Cardiac septum (tissue), 1 donor: ENCODE data around the gene PKDCC. TPM values are rescaled to one million over a fixed set of nuclear protein-coding genes. Genes with fewer than 3 reads are reported as not detected.
"Not testable (repeated sequence)": the region's sequence is repeated elsewhere in the genome, so short reads cannot be mapped to it uniquely, and the experiment has no call there.

ENCODE experiments used
- DNase-seq: peaks from one replicate; pipeline ENCODE4 v3.0.0-alpha.2; 2020; ENCODE audit warnings: low spot score
- intact Hi-C: fragments of 100-400 bp; cut with DNase I; formaldehyde crosslinking; loops from one replicate; pipeline ENCODE4 v1.14.0; 2022
- total RNA-seq: library from RNA; stranded (reverse); fragmentation: NEBNext Ultra II Directional; extraction: Animal tissue kit (Norgen Biotek cat#: 25700); gene quantifications from one replicate; pipeline ENCODE4 v1.2.1, GENCODE V29; 2021
- donor health status: DM: no; HTN: no; CAD: no.

PKDCC gene
- total RNA-seq, 1 donor from 2014 or later: 74.7 TPM

DNA sequence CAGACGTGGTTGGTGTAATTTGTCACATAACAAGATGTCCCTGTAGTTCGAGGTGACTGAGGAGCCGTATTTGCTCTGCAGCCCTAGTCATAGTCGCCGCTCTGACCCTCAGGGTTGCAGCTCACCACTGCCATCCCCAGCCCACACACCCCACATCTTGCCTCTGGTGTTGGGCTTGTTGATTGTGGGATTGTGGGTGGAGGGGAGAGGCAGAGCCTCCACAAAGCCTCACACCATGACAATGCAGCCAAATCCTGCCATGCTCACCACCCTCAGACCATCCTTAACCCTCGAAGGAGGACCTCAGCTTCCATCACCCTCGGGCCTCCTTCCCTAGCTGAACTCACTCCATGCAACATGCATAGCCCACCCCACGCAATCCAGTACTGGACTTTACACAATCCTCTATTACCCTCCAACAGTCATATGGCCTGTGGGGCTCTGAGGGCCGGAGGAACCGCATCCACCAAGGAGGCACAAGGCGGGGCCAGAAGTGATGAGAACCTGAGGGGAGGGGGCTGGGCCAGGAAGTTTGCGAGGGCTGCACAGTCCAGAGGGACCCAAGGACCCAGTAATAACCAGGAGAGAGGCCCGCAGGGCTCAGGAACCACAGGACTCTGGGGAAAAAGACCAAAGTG, 11.6 kb downstream of the PKDCC start:
- intact Hi-C loops: no loop called here
- DNase-seq: no peak

DNA sequence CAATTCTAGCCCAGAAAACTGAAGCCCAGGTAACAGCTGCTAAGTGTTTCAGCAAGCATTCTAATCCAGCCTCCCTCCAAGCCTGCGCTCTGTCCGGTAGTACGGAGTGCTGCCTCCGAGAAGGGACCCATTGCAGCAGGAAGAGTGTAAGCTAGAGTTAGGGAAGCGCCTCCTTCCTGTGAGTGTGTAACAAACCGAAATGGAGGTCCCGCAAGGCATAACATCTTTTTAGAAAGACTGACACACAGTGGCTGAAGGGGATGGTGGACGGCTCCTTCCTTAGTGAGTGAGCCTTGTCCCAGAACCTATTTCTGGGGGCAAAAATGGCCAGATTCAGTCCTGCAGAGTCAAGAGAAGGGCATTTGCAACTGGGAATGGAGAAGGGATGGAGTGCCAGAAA, 12.2 kb downstream of the PKDCC start:
- DNase-seq: no peak
- intact Hi-C loops: no loop called here

DNA sequence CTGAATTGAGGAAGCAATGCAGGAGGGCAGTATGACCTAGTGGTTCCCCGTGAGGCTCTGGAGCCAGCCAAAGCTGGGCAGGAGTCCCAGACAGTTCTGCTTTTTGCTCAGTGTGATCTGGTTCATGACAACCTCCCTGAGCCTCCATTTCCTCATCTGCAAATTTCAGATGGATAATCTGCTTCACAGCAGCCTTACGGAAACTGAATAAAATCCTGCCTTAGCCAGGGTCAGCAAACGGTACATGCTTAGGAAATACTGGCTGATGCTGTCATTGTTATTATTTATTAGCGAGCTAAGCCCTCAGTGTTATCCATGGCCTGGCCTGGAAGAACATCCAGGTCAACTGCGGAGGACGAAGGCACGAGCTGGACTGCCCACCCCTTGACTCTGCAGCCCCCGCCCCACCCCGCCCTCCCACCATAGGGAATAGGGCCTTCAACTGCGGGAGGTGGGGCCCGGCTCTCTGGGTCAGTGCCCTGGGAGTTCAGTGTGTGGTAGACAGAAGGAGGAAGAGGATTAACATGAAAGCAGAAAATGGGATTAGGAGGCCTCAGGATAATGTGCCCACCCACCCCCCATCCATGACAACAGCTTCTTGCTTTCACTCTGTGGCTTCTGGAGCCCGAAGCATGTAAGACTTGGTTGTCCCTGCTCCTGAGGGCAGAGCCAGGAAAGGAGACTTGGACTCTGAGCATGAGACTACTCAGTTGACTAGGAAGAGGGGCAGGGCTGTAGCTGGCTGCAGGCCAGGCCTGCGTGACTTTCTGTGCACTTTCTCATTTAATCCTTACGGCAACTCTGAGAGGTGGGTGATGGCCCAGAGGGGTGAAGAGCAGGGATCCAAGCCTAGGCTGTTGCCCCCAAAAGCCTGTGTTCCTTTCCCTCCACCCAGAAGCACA, 13.1 kb downstream of the PKDCC start:
- no peak for DNase-seq
- intact Hi-C loops: no loop called here

DNA sequence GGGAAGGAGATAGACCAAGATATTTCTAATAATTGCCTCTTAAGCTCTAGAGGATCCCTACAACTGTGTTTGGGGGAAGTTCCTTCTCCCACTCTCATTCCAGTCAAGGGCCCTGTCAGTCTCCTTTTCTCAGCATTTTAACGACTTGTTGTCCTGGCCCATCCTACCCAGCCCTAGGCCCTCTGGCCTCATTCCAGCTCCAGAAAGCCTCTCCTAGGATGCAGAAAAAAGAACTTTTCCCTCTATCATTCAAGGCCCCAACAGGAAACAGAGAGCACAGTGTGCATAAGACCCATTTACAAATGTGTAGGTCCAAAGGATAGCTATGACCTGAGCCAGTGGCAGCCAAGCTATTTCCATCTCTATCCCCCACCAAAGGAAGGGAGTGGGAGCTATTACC, 14.0 kb downstream of the PKDCC start:
- DNase-seq: no peak
- intact Hi-C loops: no loop called here

DNA sequence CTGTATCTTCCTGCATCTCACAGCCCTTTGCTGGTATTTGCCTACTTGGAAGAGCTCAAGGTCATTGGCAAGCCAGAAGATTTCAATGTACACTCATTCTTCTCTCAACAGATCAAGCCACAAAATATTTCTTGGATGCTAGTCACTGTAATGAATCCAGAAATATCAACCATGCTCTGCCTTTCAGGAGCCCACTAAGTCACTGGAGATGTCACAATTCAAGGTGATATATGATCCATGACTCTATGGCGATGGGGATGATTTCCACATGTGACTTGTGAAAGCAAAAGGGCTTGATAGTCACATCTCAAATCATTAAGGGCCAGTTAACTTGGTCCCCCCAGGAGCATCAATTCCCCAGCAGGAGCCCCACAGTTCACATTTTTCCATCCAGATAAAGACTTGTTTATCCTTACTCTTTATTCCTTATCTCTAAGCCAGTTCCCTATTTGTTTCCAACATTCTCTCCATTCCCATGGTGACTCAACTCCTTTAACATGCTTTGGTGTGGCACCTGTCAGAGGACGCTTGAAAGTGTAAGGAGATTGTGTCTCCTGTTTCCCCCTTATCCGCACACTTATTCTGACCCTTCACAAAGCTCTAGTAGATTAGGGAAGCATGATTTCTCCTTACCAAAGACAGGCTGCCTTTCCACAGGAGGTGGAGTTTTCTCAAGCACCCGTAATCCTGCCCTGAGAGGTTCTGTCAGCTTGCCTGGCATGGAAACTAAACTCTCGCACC, 15.8 kb downstream of the PKDCC start:
- intact Hi-C loops: no loop called here
- DNase-seq: no peak

DNA sequence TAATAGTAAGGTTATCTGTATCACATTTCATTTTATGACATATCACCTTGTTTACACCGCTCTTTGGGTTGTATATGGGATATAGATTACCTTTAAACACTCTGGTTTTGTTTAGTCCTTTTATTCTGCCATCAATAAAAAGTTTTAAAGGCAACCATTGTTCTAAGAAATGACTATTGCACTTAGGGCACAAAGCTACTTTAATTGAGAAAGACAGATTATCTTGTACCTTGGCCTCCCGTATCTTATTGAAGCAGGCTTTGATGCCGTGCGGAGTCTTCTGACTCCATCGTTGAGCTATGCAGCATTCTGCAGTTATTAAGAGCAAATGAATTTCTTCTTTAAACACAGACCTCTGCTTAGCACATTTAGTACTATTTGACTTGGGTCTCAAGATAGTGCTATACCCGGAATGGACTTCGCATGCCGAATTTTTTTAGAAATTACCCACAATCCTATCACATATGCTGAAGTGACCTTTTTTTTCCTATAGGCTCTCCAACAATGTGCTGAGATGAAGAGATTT, 16.7 kb downstream of the PKDCC start:
- intact Hi-C loops: no loop called here
- no peak for DNase-seq

DNA sequence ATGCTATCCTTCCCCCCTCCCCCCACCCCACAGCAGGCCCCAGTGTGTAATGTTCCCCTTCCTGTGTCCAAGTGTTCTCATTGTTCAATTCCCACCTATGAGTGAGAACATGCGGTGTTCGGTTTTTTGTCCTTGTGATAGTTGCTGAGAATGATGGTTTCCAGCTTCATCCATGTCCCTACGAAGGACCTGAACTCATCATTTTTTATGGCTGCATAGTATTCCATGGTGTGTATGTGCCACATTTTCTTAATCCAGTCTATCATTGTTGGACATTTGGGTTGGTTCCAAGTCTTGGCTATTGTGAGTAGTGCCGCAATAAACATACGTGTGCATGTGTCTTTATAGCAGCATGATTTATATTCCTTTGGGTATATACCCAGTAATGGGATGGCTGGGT, 17.9 kb downstream of the PKDCC start:
- intact Hi-C loops: not testable (repeated sequence)

DNA sequence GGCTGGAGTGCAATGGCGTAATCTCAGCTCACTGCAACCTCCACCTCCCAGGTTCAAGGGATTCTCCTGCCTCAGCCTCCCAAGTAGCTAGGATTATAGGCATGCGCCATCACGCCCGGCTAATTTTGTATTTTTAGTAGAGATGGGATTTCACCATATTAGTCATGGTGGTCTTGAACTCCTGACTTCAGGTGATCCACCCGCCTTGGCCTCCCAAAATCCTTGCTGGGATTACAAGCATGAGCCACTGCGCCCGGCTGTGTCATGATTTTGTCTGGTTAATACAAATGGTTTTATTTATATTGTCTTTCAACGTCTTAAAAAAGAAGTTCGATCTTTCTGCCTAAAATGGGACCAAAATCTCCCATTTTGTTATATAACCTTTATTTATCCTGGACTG, 19.2 kb downstream of the PKDCC start:
- intact Hi-C loops, DNase-seq: not testable (repeated sequence)

More for the DNA sequence above, 17.9 kb downstream of the PKDCC start:
- DNase-seq: not testable (repeated sequence)

DNA sequence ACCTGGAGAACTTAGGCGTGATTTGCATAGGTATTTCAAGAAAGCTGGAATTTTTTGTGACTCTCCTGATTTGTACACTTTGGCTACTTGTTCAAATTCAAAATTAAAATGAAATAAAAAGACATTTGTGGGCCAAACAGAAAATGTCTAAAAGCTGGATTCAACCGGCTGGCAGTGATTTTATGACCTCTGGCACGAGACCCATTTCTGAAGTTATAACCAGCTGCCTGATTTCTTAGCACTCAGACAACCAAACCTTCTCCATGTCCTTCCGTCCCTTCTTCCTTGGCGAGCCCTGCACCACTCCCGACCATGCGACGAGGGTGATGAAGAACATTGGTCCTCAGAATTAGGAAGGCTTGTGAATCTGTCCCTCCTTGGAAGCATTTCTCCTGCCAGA, 19.7 kb downstream of the PKDCC start:
- intact Hi-C loops: no loop called here
- DNase-seq: no peak

DNA sequence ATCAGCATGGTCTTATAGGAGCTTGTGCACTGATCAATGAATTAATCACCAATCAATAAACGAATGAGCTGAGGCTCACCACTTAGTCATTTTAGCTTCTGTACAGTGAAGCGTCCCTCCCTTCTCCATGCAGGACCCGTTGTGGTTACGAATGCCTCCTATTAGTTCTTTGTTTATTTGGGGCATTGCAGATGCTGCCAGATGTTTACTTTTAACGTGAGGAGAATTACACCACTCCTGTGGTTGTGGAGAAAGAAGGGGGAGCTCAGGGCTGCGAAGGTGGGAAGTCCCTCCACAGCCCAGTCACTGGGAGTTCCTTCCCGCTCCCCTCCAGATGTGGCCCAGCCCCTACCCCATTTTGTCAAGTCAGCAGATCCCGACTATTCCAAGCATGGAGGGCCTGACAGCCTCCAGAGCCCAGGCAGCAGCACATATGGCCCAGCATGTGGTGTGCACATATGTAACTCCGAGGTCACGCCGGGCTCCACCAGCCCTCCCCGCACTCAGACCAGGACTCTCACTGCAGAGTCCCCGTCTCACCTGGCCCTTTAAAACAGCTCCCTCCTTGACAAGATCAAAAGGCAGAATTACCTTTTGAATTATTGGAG, 20.9 kb downstream of the PKDCC start:
- DNase-seq: no peak
- intact Hi-C loops: no loop called here

DNA sequence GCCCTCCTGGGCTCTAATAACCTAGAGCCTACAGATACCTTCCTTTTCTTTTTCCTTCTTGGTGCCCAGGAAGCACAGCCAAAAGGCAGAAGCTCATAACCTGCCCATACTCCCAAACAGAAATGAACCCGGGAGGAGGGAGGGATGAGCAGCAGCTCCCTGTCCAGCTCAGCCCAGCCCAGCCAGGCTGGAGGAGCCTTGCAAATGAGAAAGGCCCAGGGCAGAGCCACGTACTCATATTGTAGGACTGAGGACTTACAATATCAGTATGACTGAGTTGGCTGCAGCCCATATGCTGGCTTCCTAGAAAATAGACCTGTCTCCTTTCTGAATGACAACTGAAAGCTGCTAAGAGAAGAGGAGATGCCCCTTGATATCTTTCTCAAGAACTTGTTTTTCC, 21.7 kb downstream of the PKDCC start:
- no peak for DNase-seq
- intact Hi-C loops: no loop called here

DNA sequence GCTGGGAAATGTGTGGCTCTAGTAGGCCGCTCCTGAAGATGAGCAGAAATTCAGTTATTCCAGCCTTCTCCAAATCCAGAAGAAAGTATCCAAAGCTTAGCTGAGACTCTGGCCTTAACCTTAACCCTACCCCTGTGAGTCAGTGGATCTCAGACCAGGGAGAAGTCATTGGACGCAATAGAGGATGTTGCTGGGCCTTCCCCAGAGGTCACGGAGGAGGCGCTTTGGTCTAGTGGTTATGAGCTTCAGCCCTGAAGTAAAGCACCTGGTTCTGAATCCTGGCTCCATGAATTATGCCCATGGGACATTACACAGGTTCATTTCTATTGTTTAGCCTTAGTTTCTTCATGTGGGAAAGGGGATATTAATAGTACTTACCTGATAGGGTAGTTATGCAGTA, 24.0 kb downstream of the PKDCC start:
- no peak for DNase-seq
- intact Hi-C loops: no loop called here

DNA sequence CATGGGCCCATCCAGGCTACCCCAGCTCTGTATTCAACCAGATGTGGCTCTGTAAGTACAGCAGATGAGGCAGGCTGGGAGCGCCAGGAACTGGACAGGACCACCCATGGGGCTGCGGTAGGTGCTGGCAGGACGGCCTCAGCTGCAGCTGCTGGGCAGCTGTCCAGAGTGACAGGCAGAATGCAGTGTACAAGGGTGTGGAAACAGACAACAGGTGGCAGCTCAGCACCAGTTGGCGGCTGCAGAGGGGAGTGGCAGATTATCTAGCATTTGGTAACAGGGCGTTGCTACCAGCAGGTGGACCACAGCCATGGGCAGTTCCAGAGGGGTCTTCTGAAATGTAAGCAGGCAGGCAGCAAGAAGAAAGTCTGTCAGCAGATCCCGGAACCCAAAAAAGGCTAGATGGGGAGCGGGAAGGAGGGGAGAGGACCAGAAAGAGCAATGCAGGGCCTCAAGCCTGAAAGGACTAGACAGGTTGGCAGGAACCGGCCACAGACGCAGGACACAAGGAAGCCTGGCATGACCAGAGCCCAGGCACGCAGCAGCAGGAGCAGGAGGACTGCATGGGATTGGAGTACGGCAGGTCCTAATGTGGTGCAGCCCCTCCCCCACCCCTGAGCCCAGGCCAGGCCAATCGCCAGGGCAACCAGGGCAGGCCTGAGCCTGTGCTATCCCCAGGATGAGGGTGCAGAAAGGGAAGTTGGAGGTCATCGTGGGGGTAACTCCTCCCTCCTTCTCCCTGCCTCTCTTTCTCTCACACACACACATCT, 24.7 kb downstream of the PKDCC start:
- intact Hi-C loops: no loop called here
- DNase-seq: no peak

DNA sequence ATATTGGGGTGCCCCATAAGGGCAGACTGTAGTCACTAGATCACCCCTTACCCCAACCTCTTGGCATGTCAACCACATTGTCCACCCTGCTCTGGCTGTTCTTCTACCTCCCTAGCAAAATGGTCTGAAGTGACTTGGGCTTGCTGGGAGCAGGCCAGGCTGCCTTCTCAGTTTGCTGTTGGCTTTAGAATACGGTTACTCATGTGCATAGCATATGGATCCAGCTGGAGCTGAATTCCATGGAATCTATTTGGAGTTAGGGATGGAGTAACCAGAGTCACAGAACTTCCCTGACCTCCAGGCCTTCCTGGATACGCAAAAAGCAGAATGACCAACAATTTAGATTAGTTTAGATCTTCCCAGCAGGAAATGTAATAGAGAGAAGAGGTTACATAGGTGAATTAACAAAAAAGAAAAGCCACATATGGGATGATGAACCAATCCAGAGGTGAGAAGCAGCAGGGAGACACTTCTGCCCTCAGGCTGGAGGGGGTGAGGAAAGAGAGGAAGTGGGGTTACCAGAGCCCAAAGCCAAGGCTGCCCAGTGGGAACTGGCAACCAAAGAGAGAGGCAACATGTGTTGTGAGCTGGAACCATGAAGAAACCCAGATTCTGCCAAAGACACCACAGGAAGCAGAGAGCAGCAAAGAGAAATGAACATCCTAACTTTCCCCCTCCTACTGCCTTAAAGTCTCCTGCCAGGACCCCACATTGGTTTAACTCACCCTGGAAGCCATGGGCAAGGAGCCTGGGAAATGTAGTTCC, 26.1 kb downstream of the PKDCC start:
- intact Hi-C loops: no loop called here
- DNase-seq: no peak

DNA sequence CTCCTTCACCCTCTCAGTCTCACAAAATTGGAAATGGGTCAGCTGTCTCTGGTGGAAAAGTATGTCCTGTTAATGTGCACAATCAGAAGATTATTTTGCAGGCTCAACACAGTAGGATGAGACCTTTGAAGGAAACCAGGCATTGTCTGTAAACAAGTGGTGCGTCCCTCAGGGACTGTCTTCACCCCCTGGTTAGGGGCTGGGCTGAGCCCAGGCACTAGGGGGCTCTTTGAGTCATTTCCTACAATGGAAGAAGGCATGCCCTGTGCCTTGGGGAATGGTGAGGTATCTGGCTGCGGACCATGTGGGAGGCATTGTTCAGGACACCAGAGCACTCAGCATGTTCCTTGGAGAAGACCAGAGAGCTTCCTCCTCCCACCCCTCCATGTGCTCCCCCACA, 26.8 kb downstream of the PKDCC start:
- DNase-seq: no peak
- intact Hi-C loops: no loop called here

DNA sequence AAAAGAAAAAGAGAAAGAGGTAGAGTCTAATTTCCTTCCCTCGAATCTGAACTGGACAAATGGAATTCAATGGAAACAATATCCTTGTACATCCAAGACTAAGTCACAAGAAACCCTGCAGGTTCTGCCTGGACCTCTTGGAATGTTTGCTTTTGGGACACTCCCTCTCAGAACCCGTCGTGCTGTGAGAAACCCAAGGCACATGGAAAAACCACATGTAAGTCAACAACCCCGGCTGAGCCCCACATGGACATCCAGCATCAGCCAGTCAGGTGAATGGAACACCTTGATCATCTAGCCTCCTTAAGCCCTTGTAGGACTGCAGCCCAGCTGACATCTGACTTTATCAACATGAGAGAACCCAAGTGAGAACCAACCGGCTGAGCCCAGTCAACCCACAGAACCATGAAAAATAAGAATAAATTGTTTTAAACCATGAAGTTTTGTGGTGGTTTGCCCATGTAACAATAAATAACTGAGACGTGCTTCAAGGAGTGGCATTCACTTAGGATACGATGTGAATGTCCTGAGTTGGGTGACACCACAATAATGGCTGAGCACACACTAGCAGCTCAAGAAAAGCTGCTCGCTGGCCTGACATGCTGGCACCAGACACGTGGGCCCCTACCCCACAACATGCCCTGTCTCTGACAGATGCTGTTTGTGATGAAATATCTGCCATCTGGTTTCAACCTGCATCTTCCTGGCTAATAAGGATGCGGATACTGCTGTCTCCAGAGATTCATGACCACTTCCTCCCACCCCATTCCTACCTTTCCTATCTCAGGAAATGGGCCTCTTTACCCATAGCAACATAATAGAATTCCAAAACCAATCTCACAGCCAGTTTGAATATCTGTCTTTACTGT, 28.8 kb downstream of the PKDCC start:
- no peak for DNase-seq
- intact Hi-C loops: no loop called here

DNA sequence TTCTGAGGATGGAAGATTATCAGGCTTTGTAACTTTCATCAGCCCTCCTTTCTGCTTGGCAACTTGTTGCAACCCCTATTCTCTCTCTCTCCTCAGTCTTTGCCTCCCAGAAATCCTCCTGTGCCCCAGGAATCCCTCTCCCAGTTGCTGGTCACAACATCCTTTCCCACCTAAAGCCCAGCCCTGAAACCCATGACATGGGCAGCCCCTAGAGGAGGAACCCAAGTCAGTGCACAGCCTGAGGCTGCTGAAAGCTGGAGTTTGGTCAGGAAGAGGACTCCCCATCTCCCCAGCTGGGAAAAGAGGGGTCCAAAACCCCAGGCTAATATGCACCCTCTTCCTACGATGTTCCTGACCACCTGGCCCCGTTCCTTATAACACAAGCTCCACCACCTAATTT, 29.5 kb downstream of the PKDCC start:
- no peak for DNase-seq
- intact Hi-C loops: no loop called here
